ENCODE data around the gene GPATCH8.

Gene GPATCH8

DNA sequence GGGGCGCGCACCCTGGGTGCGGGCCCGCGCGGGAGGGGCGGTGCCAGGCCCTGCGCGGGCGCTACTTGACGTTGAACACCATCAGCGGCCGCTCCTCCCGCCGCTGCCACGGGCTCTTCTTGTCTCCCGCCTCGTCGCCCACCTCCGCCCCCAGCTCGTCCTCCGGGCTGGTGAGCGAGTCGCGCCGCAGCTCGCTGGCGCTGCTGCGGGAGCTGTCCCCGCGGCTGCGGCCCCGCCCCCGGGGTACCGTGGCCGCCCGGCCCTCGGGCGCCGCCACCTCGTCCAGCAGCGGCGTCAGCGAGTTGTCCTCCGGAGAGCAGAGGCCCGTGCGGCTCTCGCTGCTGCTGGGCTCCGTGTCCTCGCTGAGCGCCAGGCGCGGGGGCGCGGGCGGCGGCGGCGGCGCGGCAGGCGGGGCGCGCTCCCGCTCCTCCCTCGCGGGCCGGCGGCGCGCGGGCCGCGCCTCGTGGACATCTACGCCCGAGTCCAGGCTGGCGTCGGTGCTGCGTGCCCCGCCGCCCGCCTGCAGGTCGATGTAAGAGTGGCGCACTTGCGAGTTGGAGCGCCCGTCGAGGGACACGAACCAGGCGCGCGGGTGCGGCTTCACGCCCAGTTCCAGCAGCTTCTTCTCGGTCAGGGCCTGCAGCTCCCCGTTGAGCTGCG lies 149.4 kb downstream of the GPATCH8 start:
- peak; percentile 51 for DNase-seq

DNA sequence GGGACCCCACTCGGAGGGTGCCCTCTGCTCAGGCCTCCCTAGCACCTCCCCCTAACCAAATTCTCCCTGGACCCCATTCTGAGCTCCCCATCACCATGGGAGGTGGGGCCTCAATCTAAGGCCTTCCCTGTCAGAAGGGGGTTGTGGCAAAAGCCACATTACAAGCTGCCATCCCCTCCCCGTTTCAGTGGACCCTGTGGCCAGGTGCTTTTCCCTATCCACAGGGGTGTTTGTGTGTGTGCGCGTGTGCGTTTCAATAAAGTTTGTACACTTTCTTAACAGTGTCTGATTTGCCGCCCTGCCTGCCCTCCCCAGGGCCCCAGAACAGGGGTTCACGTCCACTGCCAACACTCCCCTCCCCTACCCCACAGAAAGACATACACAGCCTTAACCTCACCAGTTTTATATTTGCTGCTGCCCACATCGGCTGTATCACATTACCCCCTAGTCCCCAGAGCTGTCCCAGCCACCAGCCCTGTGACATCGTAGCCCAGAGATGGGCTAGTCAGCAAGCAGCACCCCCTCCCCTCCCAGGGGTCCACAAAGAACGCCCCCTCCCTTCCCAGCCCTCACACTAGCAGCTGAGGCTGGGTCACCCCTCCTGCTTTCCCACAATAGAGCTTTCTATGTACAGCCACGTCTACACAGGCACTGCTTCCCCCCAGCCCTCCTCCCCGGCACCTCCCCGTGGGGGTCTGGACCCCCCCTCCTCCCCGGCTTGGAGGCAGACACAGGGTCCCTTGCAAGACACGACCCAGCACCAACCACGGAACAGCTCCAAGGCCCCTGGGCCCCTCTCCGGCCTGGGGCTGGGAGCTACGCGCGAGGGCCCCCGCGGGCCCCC lies 150.2 kb downstream of the GPATCH8 start:
- no peak for DNase-seq

DNA sequence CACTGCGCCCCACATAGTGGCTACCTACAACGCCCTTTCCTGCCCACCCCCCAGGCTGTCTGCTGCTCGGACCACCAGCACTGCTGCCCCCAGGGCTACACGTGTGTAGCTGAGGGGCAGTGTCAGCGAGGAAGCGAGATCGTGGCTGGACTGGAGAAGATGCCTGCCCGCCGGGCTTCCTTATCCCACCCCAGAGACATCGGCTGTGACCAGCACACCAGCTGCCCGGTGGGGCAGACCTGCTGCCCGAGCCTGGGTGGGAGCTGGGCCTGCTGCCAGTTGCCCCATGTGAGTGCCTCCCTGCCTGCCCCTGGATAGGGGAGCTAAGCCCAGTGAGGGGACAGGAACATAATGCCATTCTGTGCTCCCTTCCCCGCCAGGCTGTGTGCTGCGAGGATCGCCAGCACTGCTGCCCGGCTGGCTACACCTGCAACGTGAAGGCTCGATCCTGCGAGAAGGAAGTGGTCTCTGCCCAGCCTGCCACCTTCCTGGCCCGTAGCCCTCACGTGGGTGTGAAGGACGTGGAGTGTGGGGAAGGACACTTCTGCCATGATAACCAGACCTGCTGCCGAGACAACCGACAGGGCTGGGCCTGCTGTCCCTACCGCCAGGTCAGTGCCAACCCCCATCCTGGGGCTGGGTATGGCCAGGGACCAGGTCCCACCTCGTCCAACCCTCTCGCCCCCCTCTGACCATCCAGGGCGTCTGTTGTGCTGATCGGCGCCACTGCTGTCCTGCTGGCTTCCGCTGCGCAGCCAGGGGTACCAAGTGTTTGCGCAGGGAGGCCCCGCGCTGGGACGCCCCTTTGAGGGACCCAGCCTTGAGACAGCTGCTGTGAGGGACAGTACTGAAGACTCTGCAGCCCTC lies 151.0 kb downstream of the GPATCH8 start:
- no peak for DNase-seq

DNA sequence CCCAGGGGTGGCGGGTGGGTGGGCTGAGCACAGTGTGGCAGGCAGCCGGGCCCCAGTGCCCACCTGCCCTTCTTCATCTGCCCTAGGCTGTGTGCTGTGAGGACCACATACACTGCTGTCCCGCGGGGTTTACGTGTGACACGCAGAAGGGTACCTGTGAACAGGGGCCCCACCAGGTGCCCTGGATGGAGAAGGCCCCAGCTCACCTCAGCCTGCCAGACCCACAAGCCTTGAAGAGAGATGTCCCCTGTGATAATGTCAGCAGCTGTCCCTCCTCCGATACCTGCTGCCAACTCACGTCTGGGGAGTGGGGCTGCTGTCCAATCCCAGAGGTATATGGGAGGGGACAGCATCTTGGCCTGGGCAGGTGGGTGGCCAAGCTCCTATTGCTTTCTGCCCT lies 151.7 kb downstream of the GPATCH8 start:
- DNase-seq, result no peak

DNA sequence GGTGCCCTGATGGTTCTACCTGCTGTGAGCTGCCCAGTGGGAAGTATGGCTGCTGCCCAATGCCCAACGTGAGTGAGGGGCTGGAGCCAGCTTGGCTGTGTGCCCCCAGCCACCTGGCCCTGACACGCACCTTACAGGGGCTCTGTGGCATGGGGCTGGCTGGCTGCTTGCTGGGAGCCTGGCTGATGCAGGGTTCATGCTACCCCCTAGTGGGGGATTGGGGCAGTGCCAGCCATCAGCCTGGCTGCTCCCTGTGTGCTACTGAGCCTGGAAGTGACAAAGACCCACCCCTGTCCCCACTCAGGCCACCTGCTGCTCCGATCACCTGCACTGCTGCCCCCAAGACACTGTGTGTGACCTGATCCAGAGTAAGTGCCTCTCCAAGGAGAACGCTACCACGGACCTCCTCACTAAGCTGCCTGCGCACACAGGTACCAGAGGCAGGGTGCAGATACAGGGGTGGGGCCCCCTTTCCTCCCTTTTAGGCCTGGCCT lies 152.4 kb downstream of the GPATCH8 start:
- peak; percentile 80 for DNase-seq

DNA sequence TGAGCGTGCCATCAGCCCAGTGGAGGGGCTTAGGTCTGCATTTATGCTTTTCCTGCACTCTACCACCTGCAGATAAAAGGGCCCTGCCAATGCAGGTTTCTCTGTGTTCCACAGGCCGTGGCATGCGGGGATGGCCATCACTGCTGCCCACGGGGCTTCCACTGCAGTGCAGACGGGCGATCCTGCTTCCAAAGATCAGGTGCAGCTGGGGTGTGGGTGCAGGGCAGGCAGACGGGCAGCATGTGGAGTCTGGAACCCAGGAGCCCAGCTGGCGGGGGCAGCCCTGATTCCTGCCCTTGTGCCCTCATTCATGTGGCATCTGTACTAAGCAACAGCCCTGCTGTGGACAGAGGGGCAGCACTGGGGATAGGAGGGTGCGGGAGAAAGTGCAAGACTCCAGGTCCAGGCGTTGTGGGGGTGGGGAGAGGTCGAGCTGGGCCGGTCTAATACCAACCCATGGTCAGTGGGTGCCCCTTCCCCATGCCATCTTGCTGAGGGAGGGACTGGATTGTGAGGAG lies 153.6 kb downstream of the GPATCH8 start:
- no peak for DNase-seq

DNA sequence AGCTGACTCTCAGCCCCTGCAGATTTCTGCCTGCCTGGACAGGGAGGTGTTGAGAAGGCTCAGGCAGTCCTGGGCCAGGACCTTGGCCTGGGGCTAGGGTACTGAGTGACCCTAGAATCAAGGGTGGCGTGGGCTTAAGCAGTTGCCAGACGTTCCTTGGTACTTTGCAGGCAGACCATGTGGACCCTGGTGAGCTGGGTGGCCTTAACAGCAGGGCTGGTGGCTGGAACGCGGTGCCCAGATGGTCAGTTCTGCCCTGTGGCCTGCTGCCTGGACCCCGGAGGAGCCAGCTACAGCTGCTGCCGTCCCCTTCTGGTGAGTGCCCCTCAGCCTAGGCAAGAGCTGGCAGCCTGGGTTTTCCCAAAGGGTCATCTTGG lies 154.2 kb downstream of the GPATCH8 start:
- no peak for DNase-seq

DNA sequence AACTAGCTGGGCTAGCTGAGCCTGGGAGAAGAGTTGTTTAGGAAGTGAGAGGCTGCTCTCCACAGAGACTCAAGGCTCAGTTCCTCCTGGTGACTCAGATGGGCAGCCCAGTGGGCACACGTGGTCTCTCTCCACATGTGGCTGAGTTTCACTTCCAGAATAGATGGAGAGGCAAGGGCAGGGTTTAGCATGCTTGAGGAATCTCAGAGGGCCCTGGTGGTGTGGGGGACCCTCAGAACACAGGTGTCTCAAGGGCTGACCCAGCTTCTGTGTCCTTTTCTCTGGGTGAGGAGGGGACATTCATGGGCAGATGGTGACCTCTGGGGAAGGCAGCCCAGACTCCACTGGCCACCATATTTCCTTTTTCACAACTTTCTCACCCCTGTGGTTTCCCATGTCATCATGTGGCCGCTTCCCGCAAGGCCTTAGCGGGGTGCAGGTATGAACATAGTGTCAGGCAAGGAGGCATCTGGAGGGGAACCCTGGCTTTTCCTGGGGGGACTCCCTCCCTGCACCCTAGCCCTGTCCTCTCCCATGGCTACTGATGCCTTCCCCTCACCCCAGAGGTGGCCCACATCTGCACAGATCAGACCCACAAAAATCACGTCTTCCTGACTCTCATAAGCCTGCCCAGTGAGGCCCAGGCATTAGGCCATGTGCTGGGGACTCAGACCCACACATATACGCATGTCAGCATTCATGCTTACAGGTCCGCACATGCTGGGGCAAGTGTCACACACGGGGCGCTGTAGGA lies 154.8 kb downstream of the GPATCH8 start:
- no peak for DNase-seq
